C4-2B (cell line): Measurements from ENCODE around the gene KLHL2.

Experiments used
- H3K27ac ChIP-seq: fragments of 450-650 bp; 2 replicates; pipeline ENCODE4 v1.5.1; 2017
- ZFX ChIP-seq: fragments of 450-650 bp; IDR thresholded peaks from 2 replicates; pipeline ENCODE4 v1.6.1; 2017
- TF ChIP-seq, protein P1 (sequence below): fragments of 450-650 bp; conservative IDR thresholded peaks from 2 replicates; pipeline ENCODE4 v1.5.1; 2017; ENCODE audit warnings: mild to moderate bottlenecking

The KLHL2 gene

DNA sequence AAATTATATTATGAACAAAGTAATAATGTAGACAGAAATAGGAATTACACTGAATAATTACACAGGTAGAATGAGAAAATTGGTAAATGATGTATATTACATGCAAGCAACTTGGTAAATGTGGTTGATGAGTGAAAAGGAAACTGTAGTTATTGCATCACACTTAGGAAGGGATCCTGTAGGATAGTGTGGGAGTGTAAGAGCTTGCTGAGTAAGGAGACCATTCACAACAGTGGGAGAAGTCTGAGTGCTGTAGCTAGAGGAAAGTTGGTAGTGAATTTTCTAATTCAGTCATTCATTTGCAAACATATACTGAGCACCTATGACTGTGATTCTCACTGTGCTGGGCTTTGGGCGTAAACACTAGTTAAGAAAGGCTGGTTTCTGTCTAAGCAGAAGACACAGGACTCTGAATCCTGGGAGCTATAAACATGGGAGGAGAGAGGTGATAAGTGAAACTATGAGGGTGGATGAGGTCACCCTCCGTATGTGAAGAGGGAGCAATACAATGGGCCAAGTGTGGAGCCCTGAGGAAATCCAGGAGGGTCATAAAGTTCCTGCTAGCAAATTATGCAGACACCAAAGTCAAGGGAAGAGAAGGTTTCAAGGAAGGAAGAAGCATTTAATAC lies 157.2 kb downstream of the KLHL2 start:
- H3K27ac ChIP-seq = no peak overlapping the region
- TF ChIP-seq, protein P1, sequence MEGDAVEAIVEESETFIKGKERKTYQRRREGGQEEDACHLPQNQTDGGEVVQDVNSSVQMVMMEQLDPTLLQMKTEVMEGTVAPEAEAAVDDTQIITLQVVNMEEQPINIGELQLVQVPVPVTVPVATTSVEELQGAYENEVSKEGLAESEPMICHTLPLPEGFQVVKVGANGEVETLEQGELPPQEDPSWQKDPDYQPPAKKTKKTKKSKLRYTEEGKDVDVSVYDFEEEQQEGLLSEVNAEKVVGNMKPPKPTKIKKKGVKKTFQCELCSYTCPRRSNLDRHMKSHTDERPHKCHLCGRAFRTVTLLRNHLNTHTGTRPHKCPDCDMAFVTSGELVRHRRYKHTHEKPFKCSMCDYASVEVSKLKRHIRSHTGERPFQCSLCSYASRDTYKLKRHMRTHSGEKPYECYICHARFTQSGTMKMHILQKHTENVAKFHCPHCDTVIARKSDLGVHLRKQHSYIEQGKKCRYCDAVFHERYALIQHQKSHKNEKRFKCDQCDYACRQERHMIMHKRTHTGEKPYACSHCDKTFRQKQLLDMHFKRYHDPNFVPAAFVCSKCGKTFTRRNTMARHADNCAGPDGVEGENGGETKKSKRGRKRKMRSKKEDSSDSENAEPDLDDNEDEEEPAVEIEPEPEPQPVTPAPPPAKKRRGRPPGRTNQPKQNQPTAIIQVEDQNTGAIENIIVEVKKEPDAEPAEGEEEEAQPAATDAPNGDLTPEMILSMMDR = no peak
- TF ChIP-seq ZFX = no peak

DNA sequence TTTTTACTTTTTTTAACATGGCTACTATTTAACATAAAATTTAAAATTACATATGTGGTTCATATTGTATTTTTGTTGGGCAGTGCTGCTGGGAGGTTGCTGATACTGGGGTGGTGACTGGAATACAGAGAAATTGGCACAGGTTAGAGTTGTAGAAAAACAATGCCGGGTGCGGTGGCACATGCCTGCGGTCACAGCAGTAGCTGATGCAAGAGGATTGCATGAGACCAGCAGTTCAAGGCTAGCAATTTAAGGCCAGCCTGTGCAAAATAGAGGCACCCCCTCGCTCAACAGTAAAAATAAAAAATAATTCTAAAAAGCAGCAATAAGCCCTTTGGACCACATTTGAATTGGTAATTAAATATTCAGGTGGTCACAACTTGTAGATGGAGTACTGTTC lies 159.7 kb downstream of the KLHL2 start:
- H3K27ac ChIP-seq = no peak overlapping the region
- TF ChIP-seq, protein P1 = no peak
- TF ChIP-seq ZFX = no peak

DNA sequence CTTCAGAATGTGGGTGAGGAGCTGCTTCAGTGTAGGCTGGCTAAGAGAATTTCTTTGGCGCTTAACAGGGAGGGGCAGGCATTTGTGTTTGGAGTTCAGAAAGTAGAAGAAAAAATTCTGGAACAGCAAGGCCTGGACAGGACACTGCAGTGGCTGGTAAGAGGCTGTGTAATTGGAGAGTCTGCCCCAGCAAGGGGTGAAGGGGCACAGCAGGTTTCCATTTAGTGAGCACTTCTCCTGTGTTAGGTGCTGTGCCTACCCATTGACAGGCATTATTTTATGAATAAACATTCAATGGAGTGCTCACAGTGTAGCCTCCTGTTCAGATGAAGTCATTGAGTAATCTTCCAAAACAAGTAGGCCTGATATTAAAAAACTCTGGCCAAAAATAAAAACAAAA lies 160.8 kb downstream of the KLHL2 start:
- TF ChIP-seq ZFX = no peak
- TF ChIP-seq, protein P1 = no peak
- no peak overlapping the region for H3K27ac ChIP-seq

DNA sequence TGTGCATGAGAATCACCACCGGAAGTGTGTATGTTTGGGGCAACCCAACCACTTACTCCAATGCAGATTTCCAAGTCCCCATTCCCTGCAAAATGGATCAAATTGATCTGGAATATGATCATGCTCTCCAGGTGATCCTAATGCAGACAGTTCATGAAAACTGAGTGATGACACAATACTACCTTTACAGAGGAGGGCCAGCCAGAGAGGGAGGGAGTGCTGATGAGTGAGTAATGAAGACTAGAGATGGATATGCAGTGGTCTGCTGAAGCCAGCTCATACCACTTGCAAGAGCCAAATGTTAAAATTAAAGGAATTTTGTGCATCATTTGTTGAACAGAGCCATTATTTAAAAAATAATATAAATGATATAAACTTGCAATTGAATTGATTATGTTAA lies 161.2 kb downstream of the KLHL2 start:
- H3K27ac ChIP-seq = no peak overlapping the region
- TF ChIP-seq, protein P1 = no peak
- TF ChIP-seq ZFX = no peak

DNA sequence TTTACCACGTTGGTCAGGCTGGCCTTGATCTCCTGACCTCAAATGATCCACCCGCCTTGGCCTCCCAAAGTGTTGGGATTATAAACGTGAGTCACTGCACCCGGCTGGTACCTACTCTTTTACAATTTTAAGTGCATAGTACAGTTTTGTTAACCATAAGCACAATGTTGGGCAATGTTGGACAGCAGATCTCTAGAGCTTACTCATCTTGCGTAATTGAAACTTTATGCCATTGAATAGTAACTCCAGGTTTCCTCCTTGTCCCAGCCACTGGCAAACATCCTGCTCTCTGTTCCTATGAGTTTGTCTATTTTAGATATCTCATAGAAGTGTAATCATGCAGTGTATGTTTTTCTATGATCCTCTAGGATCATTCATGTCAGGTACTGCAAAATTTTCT lies 162.2 kb downstream of the KLHL2 start:
- TF ChIP-seq, protein P1 = no peak
- no peak for TF ChIP-seq ZFX
- peak overlapping the region; percentile 60 for H3K27ac ChIP-seq

DNA sequence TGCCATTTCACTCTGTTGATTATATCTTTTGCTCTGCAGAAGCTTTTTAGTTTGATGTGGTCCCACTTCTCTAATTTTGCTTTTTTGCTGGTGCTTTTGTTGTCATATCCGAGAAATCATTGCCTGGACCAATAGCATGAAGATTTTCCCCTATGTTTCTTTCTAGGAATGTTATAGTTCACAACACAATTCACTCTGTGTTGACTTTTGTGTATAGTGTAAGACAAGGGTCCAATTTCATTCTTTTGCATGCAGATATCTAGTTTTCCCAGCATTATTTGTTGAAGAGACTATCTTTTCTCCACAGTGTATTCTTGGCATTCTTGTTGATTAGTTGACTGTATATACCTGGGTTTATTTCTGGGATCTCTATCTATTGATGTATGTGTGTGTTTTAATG lies 163.2 kb downstream of the KLHL2 start:
- no peak overlapping the region for H3K27ac ChIP-seq
- no peak for TF ChIP-seq ZFX
- TF ChIP-seq, protein P1 = no peak
